Activated gamma-delta T cell (primary cell): ENCODE measurements around the gene RFTN1.

Experiments used
- DNase-seq: peaks from one replicate; lab custom pipeline; 2025; lab: John Stamatoyannopoulos, UW

The RFTN1 gene

DNA sequence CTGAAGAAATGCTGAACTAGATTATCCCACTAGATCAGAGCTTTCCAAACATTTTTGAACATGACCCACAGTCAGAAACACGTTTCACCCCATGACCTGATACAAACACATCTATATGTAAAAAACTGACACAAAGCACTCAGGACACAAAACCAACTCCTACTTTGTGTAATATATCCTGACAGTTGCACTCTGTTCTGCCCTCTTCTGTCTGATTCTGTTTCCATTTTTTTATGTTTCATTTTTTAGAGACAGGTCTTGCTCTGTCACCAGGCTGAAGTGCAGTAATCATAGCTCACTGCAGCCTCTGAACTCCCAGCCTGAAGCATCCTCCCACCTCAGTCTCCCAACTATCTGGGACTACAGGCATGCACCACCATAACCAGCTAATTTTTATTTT lies 15.8 kb upstream of the RFTN1 start:
- DNase-seq = no peak

DNA sequence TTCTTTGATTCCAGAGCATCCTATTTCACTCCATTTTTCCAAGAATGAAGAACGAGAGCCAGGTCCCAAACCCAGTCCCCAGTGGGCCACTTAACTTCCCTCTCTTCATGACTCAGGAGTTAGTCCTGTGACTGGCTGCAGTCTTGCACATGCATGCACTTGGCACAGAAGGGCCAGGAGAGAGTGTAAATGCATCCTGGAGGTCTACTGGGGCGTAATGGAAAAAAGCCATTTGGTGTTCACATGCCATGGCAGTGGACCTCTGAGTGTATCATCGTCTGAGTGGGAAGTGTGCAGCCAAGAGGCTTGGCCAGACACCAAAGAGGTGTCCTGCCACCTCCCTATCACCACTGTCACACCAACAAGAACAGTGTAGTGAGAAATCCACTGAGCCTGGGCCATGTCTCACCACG lies 15.1 kb upstream of the RFTN1 start:
- no peak for DNase-seq

GRCh38 chr3:16528106-16528505 lies 14.6 kb upstream of the RFTN1 start:
- no peak for DNase-seq

DNA sequence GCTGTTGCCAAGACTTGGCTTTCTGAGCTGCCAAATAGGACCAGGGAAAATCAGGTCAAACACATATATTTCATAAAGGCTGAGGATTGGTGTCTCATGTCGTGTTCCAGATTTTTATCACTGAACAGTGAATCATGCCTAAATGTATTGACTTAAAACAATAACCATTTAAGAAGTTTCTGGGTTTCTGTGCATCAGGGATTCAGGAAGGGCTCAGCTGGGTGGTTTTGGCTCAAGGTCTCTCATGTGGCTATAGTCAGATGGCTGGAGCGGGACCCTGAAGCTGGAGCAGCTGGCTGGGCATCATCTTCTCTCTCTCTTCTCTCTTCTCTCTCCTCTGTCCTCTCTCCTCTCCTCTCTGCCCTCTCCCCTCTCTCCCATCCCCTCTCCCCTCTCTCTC lies 10.7 kb upstream of the RFTN1 start:
- no peak for DNase-seq

DNA sequence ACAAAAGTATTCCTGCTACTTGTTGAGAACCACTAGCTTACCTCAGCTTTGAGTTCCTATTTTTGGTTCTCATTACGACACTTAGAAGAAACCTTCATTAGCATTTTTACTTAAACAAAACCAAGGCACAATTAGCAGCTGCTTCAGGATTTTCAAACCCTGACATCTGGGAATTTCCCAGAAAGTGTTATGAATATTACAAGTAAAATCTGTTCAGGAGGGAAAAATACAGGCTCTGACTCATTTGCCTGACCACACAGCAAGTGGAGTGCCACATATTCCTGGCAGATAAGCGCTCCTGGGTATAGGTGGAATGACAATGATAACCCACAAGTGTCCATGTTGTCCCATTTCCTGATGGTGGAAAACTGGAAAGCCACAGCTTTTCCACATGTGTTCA lies 10.3 kb upstream of the RFTN1 start:
- DNase-seq = no peak

DNA sequence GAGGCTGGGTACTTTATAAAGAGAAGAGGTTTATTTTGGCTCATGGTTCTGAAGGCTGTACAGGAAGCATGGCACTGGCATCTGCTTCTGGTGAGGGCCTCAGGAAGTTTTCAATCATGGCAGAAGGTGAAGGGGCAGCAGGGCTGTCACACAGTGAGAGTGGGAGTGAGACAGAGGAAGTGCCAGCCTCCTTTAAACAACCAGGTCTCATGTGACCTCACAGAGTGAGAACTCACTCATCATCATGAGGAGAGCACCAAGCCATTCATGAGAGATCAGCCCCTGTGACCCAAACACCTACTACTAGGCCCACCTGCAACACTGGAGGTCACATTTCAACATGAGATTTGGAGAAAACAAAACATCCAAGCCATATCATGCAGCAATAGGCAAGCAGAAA lies 9.3 kb upstream of the RFTN1 start:
- no peak for DNase-seq

DNA sequence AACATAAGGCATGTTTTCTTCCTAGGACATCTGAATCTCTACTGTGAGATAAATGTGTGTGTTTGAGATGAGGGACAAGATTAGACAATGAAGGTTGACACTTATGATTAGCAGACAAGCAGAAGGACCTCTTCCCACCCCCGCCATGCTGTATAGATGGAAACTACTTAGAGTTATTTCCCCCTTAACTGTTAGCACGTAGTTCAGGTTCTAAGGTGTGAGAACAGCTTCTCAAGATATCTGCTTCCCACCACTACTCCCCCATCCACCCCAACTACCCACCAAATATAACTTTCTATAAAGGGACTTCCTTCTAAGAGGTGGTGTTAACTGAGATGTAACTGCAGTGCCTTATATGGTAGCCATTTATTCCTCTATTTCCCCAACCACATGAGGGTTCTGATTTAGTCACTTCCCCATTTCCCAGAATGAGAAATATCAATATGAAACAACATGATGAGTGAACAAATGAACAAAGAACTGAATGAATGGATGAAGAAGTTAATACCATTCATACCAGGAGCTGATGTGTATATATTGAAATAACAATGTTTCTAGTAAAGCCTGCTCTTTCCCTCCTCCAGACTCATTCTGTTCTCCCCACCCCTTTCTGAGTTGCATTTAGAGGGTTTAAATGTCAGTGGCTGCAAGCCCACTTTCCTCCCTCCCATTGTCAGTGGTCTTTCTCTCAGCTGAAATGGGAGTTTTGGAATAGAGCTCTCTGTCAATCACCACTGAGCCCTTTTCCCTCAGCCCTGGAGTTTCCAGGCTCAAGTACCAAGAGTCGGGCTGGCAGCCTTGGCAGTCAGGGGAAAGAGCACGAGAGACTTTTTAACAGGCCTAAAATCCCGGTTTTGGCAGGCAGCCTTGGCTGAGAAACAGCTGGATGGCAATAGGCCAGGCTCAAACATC lies 7.7 kb upstream of the RFTN1 start:
- no peak for DNase-seq

DNA sequence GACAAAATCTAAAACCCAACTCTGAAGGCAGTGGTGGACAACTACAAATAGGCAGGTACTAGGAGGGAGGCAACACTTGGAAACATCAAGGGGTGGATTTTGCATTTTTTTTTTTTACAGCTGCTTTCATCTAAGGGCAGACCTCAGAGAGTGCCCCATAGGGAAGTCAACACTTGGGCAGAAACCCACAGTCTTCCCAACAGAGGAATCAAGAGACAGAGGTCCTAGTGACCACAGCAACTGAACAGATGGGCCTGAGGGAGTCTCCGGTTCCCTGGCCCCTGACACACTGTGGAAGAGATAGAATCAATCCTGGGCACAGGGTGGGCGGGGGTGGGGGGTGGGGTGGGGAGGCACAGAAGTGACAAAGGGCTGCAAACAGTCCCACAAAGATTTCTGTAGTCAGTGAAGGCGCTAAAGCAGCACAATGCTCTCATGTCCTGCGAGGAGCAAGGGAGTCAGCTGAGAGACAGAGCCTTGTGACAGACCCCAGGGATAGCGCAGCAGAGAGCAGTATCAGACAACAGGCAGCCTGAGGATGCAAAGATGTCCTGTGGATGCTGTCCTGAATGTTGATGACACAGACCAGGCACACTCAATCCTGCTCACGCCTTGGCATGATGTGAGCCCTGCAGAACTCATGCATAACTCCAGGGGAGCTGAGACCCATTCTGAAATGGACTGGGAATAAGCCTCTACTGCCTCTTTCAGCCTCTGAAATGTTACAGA lies 6.9 kb upstream of the RFTN1 start:
- no peak for DNase-seq

DNA sequence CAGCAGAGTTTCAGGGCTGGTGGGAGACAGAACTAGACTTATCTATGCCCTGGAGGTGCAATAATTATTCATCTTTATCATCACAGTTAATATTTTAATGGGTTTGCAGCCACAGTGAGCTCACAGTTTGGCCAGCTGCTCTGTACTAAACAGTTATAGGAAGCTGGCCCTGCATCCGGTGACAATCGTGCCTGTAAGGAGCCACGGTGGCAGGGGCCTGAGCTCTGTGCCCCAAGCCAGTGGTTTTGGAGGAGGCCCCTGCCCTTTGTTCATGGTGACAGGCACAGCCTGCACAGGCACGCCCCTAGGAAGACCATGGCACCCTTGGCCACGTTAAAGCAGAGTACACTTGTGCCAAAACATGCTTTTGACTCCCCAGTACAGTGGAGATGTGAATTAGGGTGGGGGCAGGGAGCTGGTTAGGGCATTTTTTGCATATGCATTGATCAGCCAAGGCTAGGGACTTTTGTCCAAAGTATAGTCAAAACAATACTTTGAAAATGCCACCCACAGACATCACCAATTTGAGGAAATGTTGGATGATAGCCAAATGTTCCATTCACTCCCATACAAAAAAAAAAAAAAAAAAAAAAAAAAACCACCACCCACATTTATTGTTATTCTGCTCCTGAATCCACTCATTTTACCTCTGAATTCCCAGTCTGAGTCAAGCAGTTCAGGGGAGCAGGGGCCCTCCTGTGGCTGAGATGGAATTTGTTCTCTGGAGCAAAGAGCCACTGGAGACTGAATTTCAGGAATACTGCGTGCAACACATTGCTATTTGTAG lies 3.4 kb upstream of the RFTN1 start:
- no peak for DNase-seq

DNA sequence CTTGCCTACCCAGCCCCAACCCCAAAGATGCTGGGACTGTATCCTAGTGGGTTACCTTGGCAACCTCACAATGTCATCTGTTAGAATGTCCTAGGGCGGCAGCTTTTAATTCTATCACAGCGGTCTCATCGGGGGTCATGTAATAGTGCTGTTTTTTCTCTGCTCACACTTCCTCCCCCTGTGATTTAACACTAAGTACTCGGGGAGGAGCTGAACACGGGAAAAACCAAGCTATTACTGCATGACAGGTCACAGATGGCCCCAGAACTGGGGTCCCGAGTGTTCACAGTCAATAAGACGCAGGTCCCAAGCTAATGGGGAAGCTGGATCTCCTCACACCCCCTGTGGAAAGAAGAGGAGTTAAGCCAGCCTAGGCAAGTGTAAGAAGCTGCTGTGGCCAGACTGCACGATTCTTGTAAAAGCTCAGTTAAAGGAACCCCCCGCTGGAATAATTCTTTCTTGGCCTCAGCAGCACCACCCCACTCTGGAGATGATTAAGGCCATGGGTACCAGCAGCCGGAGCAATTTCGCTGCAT lies 2.5 kb upstream of the RFTN1 start:
- DNase-seq = no peak

GRCh38 chr3:16514755-16515353 lies 1.4 kb upstream of the RFTN1 start:
- no peak for DNase-seq

- DNase-seq = no peak
Measured at GRCh38 chr3:16514021-16514700, 662 bp upstream of the RFTN1 start.

GRCh38 chr3:16512435-16513140 lies 911 bp downstream of the RFTN1 start:
- DNase-seq = peak; percentile 19

- DNase-seq = no peak
Measured at GRCh38 chr3:16511681-16512434, 1.6 kb downstream of the RFTN1 start.

DNA sequence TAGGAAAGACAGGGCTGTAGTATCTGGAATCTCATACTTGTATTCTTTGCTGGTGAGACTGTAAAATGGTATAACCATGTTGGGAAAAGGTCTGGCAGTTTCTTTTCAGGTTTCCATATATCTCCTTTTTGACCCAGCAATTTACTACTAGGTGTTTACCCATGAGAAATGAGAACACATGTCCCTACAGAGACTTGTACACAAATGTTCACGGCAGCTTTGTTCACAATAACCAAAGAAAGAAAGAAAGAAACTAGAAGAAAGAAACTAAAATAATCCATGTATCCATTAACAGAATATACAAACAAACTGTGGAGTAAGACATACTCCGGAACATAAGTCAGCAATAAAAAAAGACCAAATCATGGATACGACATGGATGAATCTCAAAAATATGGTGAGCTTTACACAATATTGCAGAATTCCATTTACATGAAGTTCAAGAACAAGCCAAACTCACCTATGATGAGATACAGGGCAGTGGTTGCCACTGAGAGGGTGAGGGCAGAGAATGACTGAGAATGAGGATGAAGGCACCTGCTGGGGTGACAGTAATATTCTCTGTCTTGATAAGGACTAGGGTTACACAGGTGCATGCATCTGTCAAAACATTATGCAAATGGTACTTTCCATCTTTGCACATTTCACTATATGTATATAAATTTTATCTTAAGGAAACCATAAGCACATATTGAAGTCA lies 2.7 kb downstream of the RFTN1 start:
- DNase-seq = no peak

DNA sequence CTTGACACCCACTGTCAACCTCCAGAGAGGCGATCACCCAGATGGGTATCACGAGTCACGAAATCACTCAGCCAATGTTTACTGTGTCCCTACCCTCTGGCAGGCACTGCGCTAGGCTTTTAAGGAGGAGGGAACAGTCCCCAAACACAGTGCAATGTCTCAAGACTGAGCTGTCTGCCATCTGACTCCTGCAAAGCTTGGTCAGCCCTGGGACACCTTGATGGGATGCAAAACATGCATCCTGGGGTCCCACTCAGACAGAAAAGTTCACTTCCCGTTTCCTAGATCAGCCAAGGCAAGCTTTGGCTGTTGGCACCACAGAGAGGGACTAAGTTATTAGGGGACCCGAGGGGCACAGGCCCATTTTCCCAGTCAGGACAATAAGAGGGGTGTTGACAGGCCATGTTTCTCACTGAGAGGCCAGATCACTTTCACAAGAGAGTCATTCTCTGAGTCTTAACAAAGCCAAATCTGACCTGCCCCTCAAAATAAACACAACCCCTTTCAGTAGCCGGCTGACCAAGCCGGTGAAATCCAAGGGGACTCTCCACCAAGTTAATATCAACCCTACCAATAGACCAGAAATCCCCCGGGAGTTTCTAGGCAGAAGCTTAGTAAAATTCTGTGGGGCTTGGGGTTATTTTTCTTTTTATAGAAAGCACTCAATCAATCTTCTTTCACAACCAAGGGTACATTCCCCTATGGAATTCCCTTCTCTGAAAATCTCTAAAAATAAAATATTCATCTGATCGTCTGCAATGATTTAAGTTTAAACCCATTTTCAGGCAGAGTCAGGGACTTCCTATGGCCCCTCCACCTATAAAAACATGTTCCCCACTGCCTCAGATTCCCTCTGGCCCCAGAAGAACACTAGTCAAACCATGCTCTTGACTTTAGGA lies 3.5 kb downstream of the RFTN1 start:
- no peak for DNase-seq

DNA sequence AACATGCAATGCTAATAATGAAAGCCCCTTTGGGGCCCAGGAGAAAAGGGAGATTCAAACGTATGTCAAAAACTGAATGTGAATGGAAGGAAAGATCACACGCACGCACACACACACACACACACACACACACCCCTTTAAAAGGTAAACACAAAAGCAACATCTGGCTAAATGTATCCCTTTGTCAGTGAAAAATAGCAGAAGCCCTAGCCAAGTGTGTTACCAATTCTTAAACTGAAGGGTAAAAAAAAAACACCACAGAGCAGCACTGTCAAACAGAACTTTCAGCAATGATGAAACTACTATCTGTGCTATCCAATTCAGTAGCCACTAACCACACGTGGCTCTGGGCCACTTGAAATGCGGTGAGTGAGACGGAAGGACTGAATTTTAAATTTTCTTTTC lies 4.9 kb downstream of the RFTN1 start:
- no peak for DNase-seq

DNA sequence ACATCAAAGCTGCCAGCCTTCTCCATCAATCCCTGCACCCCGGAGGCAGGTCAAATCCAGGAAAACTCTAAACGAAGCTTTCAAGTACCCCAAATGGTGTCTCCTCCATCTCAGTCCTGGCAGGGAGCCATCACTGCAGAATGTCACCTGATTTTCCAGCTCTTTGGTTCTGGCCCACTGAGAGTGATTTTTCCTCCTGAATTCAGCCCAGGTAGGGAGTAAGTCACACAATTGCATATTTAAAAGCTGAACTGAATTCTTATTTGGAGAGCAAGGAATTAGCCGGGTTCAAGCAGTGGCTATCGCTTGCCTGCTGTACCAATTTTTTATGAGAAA lies 5.3 kb downstream of the RFTN1 start:
- no peak for DNase-seq
